ENCODE data around the gene NR3C2.

NR3C2 gene

GRCh38 chr4:148061141-148061481 lies 381.1 kb downstream of the NR3C2 start:
- H3K4me3 ChIP-seq (ENCODE audit: low read depth, low read length) = no peak overlapping the region
- TF ChIP-seq CTCF (conservative IDR thresholded peaks at IDR 0.05; ENCODE audit: low read depth, low read length) = no peak
- no peak for DNase-seq (ENCODE audit: low read depth)

- no peak overlapping the region for H3K4me3 ChIP-seq (ENCODE audit: low read depth, low read length)
- no peak for TF ChIP-seq CTCF (conservative IDR thresholded peaks at IDR 0.05; ENCODE audit: low read depth, low read length)
- DNase-seq (ENCODE audit: low read depth) = no peak
Measured at GRCh38 chr4:148060264-148061140, 381.7 kb downstream of the NR3C2 start.

- TF ChIP-seq CTCF (conservative IDR thresholded peaks at IDR 0.05; ENCODE audit: low read depth, low read length) = no peak
- no peak overlapping the region for H3K4me3 ChIP-seq (ENCODE audit: low read depth, low read length)
- DNase-seq (ENCODE audit: low read depth) = no peak
Measured at GRCh38 chr4:148059617-148060180, 382.5 kb downstream of the NR3C2 start.

GRCh38 chr4:148057984-148058859 lies 384.0 kb downstream of the NR3C2 start:
- TF ChIP-seq CTCF (conservative IDR thresholded peaks at IDR 0.05; ENCODE audit: low read depth, low read length) = no peak
- no peak for DNase-seq (ENCODE audit: low read depth)
- H3K4me3 ChIP-seq (ENCODE audit: low read depth, low read length) = no peak overlapping the region

GRCh38 chr4:148057516-148057915 lies 384.7 kb downstream of the NR3C2 start:
- DNase-seq (ENCODE audit: low read depth) = no peak
- no peak overlapping the region for H3K4me3 ChIP-seq (ENCODE audit: low read depth, low read length)
- TF ChIP-seq CTCF (conservative IDR thresholded peaks at IDR 0.05; ENCODE audit: low read depth, low read length) = no peak

- peak; percentile 11 for TF ChIP-seq CTCF (conservative IDR thresholded peaks at IDR 0.05; ENCODE audit: low read depth, low read length)
- no peak overlapping the region for H3K4me3 ChIP-seq (ENCODE audit: low read depth, low read length)
- DNase-seq (ENCODE audit: low read depth) = peak; percentile 69
Measured at GRCh38 chr4:148056879-148057278, 385.3 kb downstream of the NR3C2 start.
